ENCODE measurements around the gene PDE6C. TPM values are rescaled to one million over a fixed set of nuclear protein-coding genes. Genes with fewer than 3 reads are reported as not detected.

PDE6C gene
- total RNA-seq, 8 experiments from 2014 or later, result 0.16 to 0.95 (median 0.32) TPM

- 20 to 92% (median 51%) methylated on average over 2 to 6 of the region's 7 CpGs; no CpG with 5 or more reads in 1 of the 10 experiments for WGBS, 10 experiments
- H3K4me1 ChIP-seq (replicated peaks in 1 of 2), result no peaks in the 10 kb centered on the region
Observed at GRCh38 chr10:93620925-93621324, 8.6 kb downstream of the PDE6C start.

GRCh38 chr10:93622942-93623341, 10.6 kb downstream of the PDE6C start:
- 38 to 100% (median 80%) methylated on average over 1 of the region's 1 CpG; no CpG with 5 or more reads in 5 of the 10 experiments for WGBS, 10 experiments
- no peak overlapping the region for H3K27ac ChIP-seq
- no peak overlapping the region for H3K4me3 ChIP-seq
- no peaks in the 10 kb centered on the region for H3K4me1 ChIP-seq (replicated peaks in 1 of 2)
- in situ Hi-C loops (cut with MboI; ENCODE audit: low pct_unique_long_range_greater_than_20kb in 2 of 9, low sequenced_read_pairs in 9 of 9, unreplicated experiment in 9 of 9), result no loop called here
- ATAC-seq (replicated peaks in 6 of 8), result no peak

More at GRCh38 chr10:93620925-93621324, 8.6 kb downstream of the PDE6C start:
- in situ Hi-C loops (cut with MboI; ENCODE audit: low pct_unique_long_range_greater_than_20kb in 2 of 9, low sequenced_read_pairs in 9 of 9, unreplicated experiment in 9 of 9), result no loop called here
- Histone ChIP-seq H3K27ac (no peak overlapping the region), H3K4me3 (no peak overlapping the region)
- no peak for ATAC-seq (replicated peaks in 6 of 8)

DNA sequence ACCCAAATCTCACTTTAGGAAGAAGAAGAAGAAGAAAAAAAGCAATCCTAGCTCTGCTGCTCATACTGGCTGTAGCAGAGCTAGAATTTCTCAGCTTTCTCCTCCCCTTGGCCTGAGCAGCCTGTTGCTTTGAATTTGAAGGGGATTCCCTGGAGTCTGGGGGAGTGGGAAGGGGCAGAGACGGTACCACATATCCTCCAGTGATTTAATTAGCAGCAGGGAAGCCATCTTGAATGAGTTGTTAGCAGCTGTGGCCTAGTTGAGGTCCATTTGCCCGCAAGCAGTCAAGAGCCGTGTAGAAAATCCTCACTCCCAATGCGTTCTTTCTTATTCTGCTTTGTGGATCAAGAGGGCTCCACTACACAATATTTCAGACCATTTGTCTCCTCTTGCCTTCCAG, 16.5 kb downstream of the PDE6C start:
- peaks cover 0 to 8% of the 10 kb centered on the region in 2 donors for H3K4me1 ChIP-seq (replicated peaks in 1 of 2)
- in situ Hi-C loops (cut with MboI; ENCODE audit: low pct_unique_long_range_greater_than_20kb in 2 of 9, low sequenced_read_pairs in 9 of 9, unreplicated experiment in 9 of 9), result no loop called here
- 60 to 100% (median 81%) methylated on average over 1 to 3 of the region's 4 CpGs; no CpG with 5 or more reads in 6 of the 10 experiments for WGBS, 10 experiments
- no peak overlapping the region for H3K4me3 ChIP-seq
- ATAC-seq (replicated peaks in 6 of 8), result no peak
- no peak overlapping the region for H3K27ac ChIP-seq

- H3K4me3 ChIP-seq, result no peak overlapping the region
- in situ Hi-C loops (cut with MboI; ENCODE audit: low pct_unique_long_range_greater_than_20kb in 2 of 9, low sequenced_read_pairs in 9 of 9, unreplicated experiment in 9 of 9), result no loop called here
- 0 to 61% (median 10%) methylated on average over 1 to 4 of the region's 7 CpGs; no CpG with 5 or more reads in 5 of the 10 experiments for WGBS, 10 experiments
- H3K27ac ChIP-seq, result no peak overlapping the region
- peak in 3 of 8 experiments; percentile 86 to 87 (median 87) for ATAC-seq (replicated peaks in 6 of 8)
- H3K4me1 ChIP-seq (replicated peaks in 1 of 2), result peaks cover 0 to 8% of the 10 kb centered on the region in 2 donors
Observed at GRCh38 chr10:93629647-93630305, 17.4 kb downstream of the PDE6C start.

GRCh38 chr10:93630625-93631557, 18.6 kb downstream of the PDE6C start:
- Histone ChIP-seq H3K27ac (no peak overlapping the region), H3K4me1 (replicated peaks in 1 of 2) (peaks cover 0 to 8% of the 10 kb centered on the region in 2 donors), H3K4me3 (no peak overlapping the region)
- peak in 6 of 8 experiments; percentile 33 to 88 (median 68) for ATAC-seq (replicated peaks in 6 of 8)
- in situ Hi-C loops (cut with MboI; ENCODE audit: low pct_unique_long_range_greater_than_20kb in 2 of 9, low sequenced_read_pairs in 9 of 9, unreplicated experiment in 9 of 9), result no loop called here
- WGBS, 10 experiments, result 50 to 80% (median 65%) methylated on average over 1 to 8 of the region's 15 CpGs; no CpG with 5 or more reads in 2 of the 10 experiments

- in situ Hi-C loops (cut with MboI; ENCODE audit: low pct_unique_long_range_greater_than_20kb in 2 of 9, low sequenced_read_pairs in 9 of 9, unreplicated experiment in 9 of 9), result no loop called here
- Histone ChIP-seq H3K27ac (no peak overlapping the region), H3K4me3 (no peak overlapping the region), H3K4me1 (replicated peaks in 1 of 2) (no peaks in the 10 kb centered on the region)
- ATAC-seq (replicated peaks in 6 of 8), result peak in 2 of 8 experiments; percentile 98 to 99
- 2 to 98% (median 32%) methylated on average over 3 to 7 of the region's 7 CpGs; no CpG with 5 or more reads in 3 of the 10 experiments for WGBS, 10 experiments
Observed at GRCh38 chr10:93639791-93640190, 27.5 kb downstream of the PDE6C start.

- 25 to 100% (median 78%) methylated on average over 1 of the region's 1 CpG; no CpG with 5 or more reads in 3 of the 10 experiments for WGBS, 10 experiments
- no peak for ATAC-seq (replicated peaks in 6 of 8)
- in situ Hi-C loops (cut with MboI; ENCODE audit: low pct_unique_long_range_greater_than_20kb in 2 of 9, low sequenced_read_pairs in 9 of 9, unreplicated experiment in 9 of 9), result loop anchor here in 1 of 9 experiments (25.0 kb wide), 1 partner anchor 91 kb away; the partner anchor contains the start of gene FFAR4
- Histone ChIP-seq H3K4me3 (no peak overlapping the region), H3K4me1 (replicated peaks in 1 of 2) (no peaks in the 10 kb centered on the region), H3K27ac (no peak overlapping the region)
Observed at GRCh38 chr10:93652857-93653256, 40.5 kb downstream of the PDE6C start.

GRCh38 chr10:93654201-93654600, 41.9 kb downstream of the PDE6C start:
- 40 to 90% (median 65%) methylated on average over 1 of the region's 1 CpG; no CpG with 5 or more reads in 6 of the 10 experiments for WGBS, 10 experiments
- ATAC-seq (replicated peaks in 6 of 8), result no peak
- Histone ChIP-seq H3K4me1 (replicated peaks in 1 of 2) (no peaks in the 10 kb centered on the region), H3K27ac (no peak overlapping the region), H3K4me3 (no peak overlapping the region)
- in situ Hi-C loops (cut with MboI; ENCODE audit: low pct_unique_long_range_greater_than_20kb in 2 of 9, low sequenced_read_pairs in 9 of 9, unreplicated experiment in 9 of 9), result loop anchor here in 1 of 9 experiments (25.0 kb wide), 1 partner anchor 92 kb away; the partner anchor contains the start of gene FFAR4

DNA sequence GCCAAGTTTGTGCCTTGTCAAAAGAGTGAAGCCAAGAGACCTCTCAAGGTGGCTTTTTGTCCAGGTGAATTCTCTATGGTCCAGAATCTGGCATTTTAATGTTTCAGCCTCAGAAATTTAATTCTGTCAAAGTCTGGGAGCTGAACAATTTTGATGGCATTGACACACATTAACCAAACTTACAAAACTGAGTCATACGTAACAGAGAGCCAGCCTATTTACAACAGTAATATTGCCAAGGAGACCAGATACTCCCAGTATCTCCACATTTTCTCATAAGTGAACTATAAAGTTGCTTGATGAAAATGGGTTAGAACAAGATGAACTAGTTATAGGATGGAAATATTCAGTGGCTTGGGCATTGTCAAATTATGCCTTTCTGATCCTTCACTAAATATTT, 43.8 kb downstream of the PDE6C start:
- in situ Hi-C loops (cut with MboI; ENCODE audit: low pct_unique_long_range_greater_than_20kb in 2 of 9, low sequenced_read_pairs in 9 of 9, unreplicated experiment in 9 of 9), result loop anchor here in 1 of 9 experiments (25.0 kb wide), 1 partner anchor 94 kb away; the partner anchor contains the start of gene FFAR4
- ATAC-seq (replicated peaks in 6 of 8), result no peak
- Histone ChIP-seq H3K4me3 (no peak overlapping the region), H3K27ac (no peak overlapping the region), H3K4me1 (replicated peaks in 1 of 2) (no peaks in the 10 kb centered on the region)
- WGBS, 10 experiments, result 14 to 100% (median 100%) methylated on average over 1 of the region's 1 CpG; no CpG with 5 or more reads in 1 of the 10 experiments

DNA sequence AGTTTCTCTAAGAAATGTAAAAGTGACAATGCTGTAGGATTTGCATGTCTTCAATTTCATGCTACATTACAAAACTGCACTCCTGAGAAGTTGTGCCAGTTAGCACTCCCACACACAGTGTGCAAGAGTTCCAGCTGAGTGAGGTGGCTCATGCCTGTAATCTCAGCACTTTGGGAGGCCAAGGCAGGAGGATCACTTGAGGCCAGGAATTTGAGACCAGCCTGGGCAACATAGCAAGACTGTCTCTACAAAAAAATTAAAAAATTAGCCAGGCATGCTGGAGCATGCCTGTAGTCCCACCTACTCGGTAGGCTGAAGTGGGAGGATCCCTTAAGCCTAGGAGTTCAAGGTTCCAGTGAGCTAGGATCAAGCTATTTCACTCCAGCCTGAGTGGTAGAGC, 45.4 kb downstream of the PDE6C start:
- Histone ChIP-seq H3K4me3 (no peak overlapping the region), H3K4me1 (replicated peaks in 1 of 2) (no peaks in the 10 kb centered on the region), H3K27ac (no peak overlapping the region)
- no peak for ATAC-seq (replicated peaks in 6 of 8)
- in situ Hi-C loops (cut with MboI; ENCODE audit: low pct_unique_long_range_greater_than_20kb in 2 of 9, low sequenced_read_pairs in 9 of 9, unreplicated experiment in 9 of 9), result loop anchor here in 1 of 9 experiments (25.0 kb wide), 1 partner anchor 95 kb away; the partner anchor contains the start of gene FFAR4
- WGBS, 10 experiments, result 0 to 100% (median 75%) methylated on average over 1 of the region's 1 CpG; no CpG with 5 or more reads in 3 of the 10 experiments

GRCh38 chr10:93666030-93666429, 53.7 kb downstream of the PDE6C start:
- WGBS, 10 experiments, result 72 to 100% (median 91%) methylated on average over 1 to 4 of the region's 4 CpGs; no CpG with 5 or more reads in 1 of the 10 experiments
- no peaks in the 10 kb centered on the region for H3K4me1 ChIP-seq (replicated peaks in 1 of 2)
- no peak for ATAC-seq (replicated peaks in 6 of 8)
- no peak overlapping the region for H3K4me3 ChIP-seq
- in situ Hi-C loops (cut with MboI; ENCODE audit: low pct_unique_long_range_greater_than_20kb in 2 of 9, low sequenced_read_pairs in 9 of 9, unreplicated experiment in 9 of 9), result loop anchor here in 1 of 9 experiments (25.0 kb wide), 1 partner anchor 104 kb away; the partner anchor contains the start of gene FFAR4
- H3K27ac ChIP-seq, result no peak overlapping the region

GRCh38 chr10:93667795-93668194, 55.5 kb downstream of the PDE6C start:
- H3K4me3 ChIP-seq, result no peak overlapping the region
- H3K27ac ChIP-seq, result no peak overlapping the region
- WGBS, 10 experiments, result 57 to 100% (median 97%) methylated on average over 1 to 3 of the region's 3 CpGs
- no peaks in the 10 kb centered on the region for H3K4me1 ChIP-seq (replicated peaks in 1 of 2)
- in situ Hi-C loops (cut with MboI; ENCODE audit: low pct_unique_long_range_greater_than_20kb in 2 of 9, low sequenced_read_pairs in 9 of 9, unreplicated experiment in 9 of 9), result loop anchor here in 1 of 9 experiments (25.0 kb wide), 1 partner anchor 105 kb away; the partner anchor contains the start of gene FFAR4
- no peak for ATAC-seq (replicated peaks in 6 of 8)

Measured in motor neuron (in vitro differentiated cells).